Measurements from ENCODE around the gene CMSS1. TPM values are rescaled to one million over a fixed set of nuclear protein-coding genes. Genes with fewer than 3 reads are reported as not detected.

Gene CMSS1
- total RNA-seq, 4 donors from 2014 or later = 2.4 to 29.9 (median 5.2) TPM

DNA sequence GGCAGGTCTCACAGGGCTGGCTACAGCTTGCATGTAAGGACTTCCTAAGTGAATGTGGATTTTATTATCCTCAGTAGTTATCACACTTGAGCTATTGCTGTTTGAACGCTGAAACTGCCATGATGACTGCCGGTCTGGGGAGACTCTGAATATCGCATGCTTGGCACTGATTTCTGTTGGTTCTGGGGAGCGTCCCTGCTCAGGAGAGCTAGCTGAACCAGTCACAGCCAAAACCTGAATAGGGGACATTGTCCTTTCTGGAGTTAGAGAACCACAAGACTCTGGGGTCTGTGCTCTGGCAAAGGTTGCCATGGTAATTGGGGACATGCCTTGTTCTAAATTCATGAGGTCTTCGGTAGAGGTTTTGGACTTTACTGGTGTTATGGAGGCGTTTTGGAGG is 30.8 kb downstream of the CMSS1 start:
- 79% methylated on average over 6 of the region's 6 CpGs; no CpG with 5 or more reads in 1 of the 2 donors for WGBS, 2 donors (ENCODE audit: low coverage in 1 of 2)
- H3K4me1 ChIP-seq = peaks cover 7 to 45% (median 21%) of the 10 kb centered on the region in 4 donors
- H3K36me3 ChIP-seq = no peaks in the 10 kb centered on the region
- H3K4me3 ChIP-seq = no peak overlapping the region
- DNase-seq = no peak
- no peaks in the 10 kb centered on the region for H3K9me3 ChIP-seq
- H3K27me3 ChIP-seq = no peaks in the 10 kb centered on the region
- in situ Hi-C loops (cut with MboI; ENCODE audit: low pct_ligation_motif_present in 1 of 4, low pct_unique_long_range_greater_than_20kb in 1 of 4, low sequenced_read_pairs in 3 of 4) = loop anchor here in 3 of 4 donors (25.0 kb wide), 2 partner anchors 214 to 739 kb away; no protein-coding TSS in a partner anchor
- intact Hi-C loops (cut with DNase I; ENCODE audit: low total_unique reads) = no loop called here
- no peak for TF ChIP-seq EP300 (IDR thresholded peaks at IDR 0.05; ENCODE audit: low read depth)
- no peak for TF ChIP-seq POLR2A (IDR thresholded peaks at IDR 0.05)
- no peak for TF ChIP-seq POLR2AphosphoS5 (IDR thresholded peaks at IDR 0.05)
- TF ChIP-seq, protein P1, sequence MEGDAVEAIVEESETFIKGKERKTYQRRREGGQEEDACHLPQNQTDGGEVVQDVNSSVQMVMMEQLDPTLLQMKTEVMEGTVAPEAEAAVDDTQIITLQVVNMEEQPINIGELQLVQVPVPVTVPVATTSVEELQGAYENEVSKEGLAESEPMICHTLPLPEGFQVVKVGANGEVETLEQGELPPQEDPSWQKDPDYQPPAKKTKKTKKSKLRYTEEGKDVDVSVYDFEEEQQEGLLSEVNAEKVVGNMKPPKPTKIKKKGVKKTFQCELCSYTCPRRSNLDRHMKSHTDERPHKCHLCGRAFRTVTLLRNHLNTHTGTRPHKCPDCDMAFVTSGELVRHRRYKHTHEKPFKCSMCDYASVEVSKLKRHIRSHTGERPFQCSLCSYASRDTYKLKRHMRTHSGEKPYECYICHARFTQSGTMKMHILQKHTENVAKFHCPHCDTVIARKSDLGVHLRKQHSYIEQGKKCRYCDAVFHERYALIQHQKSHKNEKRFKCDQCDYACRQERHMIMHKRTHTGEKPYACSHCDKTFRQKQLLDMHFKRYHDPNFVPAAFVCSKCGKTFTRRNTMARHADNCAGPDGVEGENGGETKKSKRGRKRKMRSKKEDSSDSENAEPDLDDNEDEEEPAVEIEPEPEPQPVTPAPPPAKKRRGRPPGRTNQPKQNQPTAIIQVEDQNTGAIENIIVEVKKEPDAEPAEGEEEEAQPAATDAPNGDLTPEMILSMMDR (IDR thresholded peaks at IDR 0.05) = no peak
- H3K27ac ChIP-seq = peak overlapping the region; percentile 65 to 85 (median 78)

DNA sequence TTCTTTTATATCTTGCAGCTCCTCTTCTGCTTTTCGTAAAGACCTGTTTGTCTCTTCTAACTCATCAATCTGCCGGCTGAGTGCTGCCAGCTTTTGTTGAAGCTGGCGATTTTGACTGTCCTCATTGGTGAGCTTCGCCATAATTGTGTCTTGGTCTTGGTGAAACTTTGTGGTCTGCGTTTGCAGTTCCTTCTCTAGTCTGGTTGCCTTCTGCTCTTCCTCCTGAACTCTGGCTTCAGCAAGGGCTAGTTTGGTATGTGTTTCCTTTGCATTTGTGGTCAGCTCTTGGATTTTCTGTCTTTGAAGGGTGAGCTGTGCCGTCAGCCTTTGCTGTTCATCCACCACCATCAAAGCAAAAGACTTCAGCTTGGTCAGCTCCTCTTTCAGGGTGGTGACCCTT is 32.9 kb downstream of the CMSS1 start:
- no peaks in the 10 kb centered on the region for H3K27me3 ChIP-seq
- no peaks in the 10 kb centered on the region for H3K36me3 ChIP-seq
- peaks cover 0 to 27% (median 11%) of the 10 kb centered on the region in 4 donors for H3K4me1 ChIP-seq
- no peak overlapping the region for H3K4me3 ChIP-seq
- no peaks in the 10 kb centered on the region for H3K9me3 ChIP-seq
- H3K27ac ChIP-seq = peak overlapping the region in 3 of 4 donors; percentile 14 to 75 (median 16)
- 77 to 78% methylated on average over 5 to 6 of the region's 6 CpGs for WGBS, 2 donors (ENCODE audit: low coverage in 1 of 2)
- in situ Hi-C loops (cut with MboI; ENCODE audit: low pct_ligation_motif_present in 1 of 4, low pct_unique_long_range_greater_than_20kb in 1 of 4, low sequenced_read_pairs in 3 of 4) (loop anchor here in 1 of 4 donors (25.0 kb wide), 1 partner anchor 212 kb away; no protein-coding TSS in a partner anchor), intact Hi-C loops (cut with DNase I; ENCODE audit: low total_unique reads) (no loop called here)
- TF ChIP-seq EP300 (IDR thresholded peaks at IDR 0.05; ENCODE audit: low read depth) (no peak), POLR2AphosphoS5 (IDR thresholded peaks at IDR 0.05) (no peak), POLR2A (IDR thresholded peaks at IDR 0.05) (no peak)
- no peak for DNase-seq

DNA sequence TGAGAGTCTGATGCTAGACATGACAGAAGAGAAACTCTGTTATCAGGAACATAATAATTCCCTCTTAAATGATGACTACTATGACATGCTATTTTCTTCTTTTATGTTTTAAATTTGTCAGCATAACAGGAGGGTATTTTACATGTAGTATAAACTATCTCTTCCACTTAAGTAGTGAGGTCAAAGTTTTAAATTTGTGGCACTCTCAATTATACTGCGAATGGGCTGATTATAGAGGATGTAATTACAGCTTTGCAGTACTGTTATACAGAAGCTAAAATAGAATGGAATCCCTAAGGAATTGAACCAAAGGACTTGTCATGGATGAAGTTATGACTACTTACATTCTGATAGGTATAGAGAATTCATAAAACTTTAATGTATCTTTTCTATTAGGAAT is 34.3 kb downstream of the CMSS1 start:
- no peak for DNase-seq
- Histone ChIP-seq H3K27me3 (no peaks in the 10 kb centered on the region), H3K27ac (peak overlapping the region in 1 of 4 donors; percentile 32), H3K9me3 (no peaks in the 10 kb centered on the region), H3K36me3 (no peaks in the 10 kb centered on the region), H3K4me3 (no peak overlapping the region), H3K4me1 (peaks cover 0 to 14% (median 5%) of the 10 kb centered on the region in 4 donors)
- intact Hi-C loops (cut with DNase I; ENCODE audit: low total_unique reads) = no loop called here
- in situ Hi-C loops (cut with MboI; ENCODE audit: low pct_ligation_motif_present in 1 of 4, low pct_unique_long_range_greater_than_20kb in 1 of 4, low sequenced_read_pairs in 3 of 4) = loop anchor here in 1 of 4 donors (25.0 kb wide), 1 partner anchor 210 kb away; no protein-coding TSS in a partner anchor
- 57 to 77% methylated on average over 1 of the region's 1 CpG for WGBS, 2 donors (ENCODE audit: low coverage in 1 of 2)
- no peak for TF ChIP-seq EP300 (IDR thresholded peaks at IDR 0.05; ENCODE audit: low read depth)
- TF ChIP-seq, protein P1 (IDR thresholded peaks at IDR 0.05) = no peak
- TF ChIP-seq POLR2A (IDR thresholded peaks at IDR 0.05) = no peak
- TF ChIP-seq POLR2AphosphoS5 (IDR thresholded peaks at IDR 0.05) = no peak

DNA sequence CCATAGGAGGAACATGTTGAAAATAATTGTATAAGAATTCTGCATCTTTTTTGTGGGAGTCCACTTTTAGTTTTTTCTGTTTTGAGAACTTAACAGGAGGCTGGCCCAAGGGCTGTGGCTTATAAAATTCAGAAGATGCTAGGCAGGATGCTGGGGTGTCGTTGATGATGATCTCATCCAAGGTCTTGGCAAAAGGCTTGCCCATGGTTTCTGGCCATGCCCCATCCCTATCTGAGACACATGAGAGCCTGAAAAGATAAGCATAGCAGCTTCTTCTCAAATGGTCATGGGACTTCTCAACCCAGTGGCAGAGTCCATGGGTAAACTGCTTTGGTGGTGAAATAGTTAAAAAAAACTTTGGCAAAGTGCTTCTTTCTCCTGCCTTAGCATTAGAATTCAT is 35.2 kb downstream of the CMSS1 start:
- WGBS, 2 donors (ENCODE audit: low coverage in 1 of 2) = 43 to 67% methylated on average over 1 of the region's 1 CpG
- H3K27ac ChIP-seq = peak overlapping the region in 3 of 4 donors; percentile 18 to 32 (median 32)
- no peak for TF ChIP-seq POLR2AphosphoS5 (IDR thresholded peaks at IDR 0.05)
- no peak for TF ChIP-seq EP300 (IDR thresholded peaks at IDR 0.05; ENCODE audit: low read depth)
- TF ChIP-seq, protein P1 (IDR thresholded peaks at IDR 0.05) = no peak
- TF ChIP-seq POLR2A (IDR thresholded peaks at IDR 0.05) = no peak
- H3K4me1 ChIP-seq = peaks cover 0 to 20% (median 6%) of the 10 kb centered on the region in 4 donors
- no peaks in the 10 kb centered on the region for H3K9me3 ChIP-seq
- DNase-seq = no peak
- intact Hi-C loops (cut with DNase I; ENCODE audit: low total_unique reads) (no loop called here), in situ Hi-C loops (cut with MboI; ENCODE audit: low pct_ligation_motif_present in 1 of 4, low pct_unique_long_range_greater_than_20kb in 1 of 4, low sequenced_read_pairs in 3 of 4) (loop anchor here in 1 of 4 donors (25.0 kb wide), 1 partner anchor 209 kb away; no protein-coding TSS in a partner anchor)
- H3K36me3 ChIP-seq = no peaks in the 10 kb centered on the region
- H3K4me3 ChIP-seq = no peak overlapping the region
- H3K27me3 ChIP-seq = no peaks in the 10 kb centered on the region
